HEK293 (cell line): ENCODE data around the gene ARHGEF7.

ENCODE experiments used
- CTCF ChIA-PET: fragments of 350-600 bp; formaldehyde crosslinking; extraction: SDS; loops from one replicate; lab custom pipeline; 2021; ENCODE audit warnings: antibody characterized with exemption; lab: Yijun Ruan, JAX
- POLR2A ChIA-PET: fragments of 300-600 bp; formaldehyde crosslinking; extraction: SDS; loops from one replicate; lab custom pipeline; 2020; ENCODE audit warnings: antibody characterized with exemption, inconsistent platforms; lab: Yijun Ruan, JAX
- H3K27ac ChIP-seq: fragments of 200-500 bp; sonication (Bioruptor generic); 2 replicates; pipeline ENCODE4 v1.5.1; 2014; ENCODE audit warnings: low read depth, low read length, control low read depth, inconsistent platforms; ENCODE audit errors: extremely low read depth
- H3K36me3 ChIP-seq, 2 experiments: fragments of 200-500 bp in 1 of 2; sonication (Bioruptor generic) in 1 of 2; 1 replicate in 1 of 2; 2 replicates in 1 of 2; pipeline ENCODE4 v1.5.1; 2014 to 2017; ENCODE audit warnings: inconsistent platforms in 2 of 2, low read length in 2 of 2; ENCODE audit not compliant: control insufficient read depth in 2 of 2, insufficient read depth in 1 of 2
- H3K4me1 ChIP-seq: fragments of 200-500 bp; sonication (Bioruptor generic); 2 replicates; pipeline ENCODE4 v1.5.1; 2014; ENCODE audit warnings: mild to moderate bottlenecking, low read length, inconsistent platforms; ENCODE audit not compliant: control insufficient read depth, insufficient read depth
- H3K4me3 ChIP-seq: 2 replicates; pipeline ENCODE4 v1.5.1; 2011; ENCODE audit warnings: low read depth, mild to moderate bottlenecking, control low read depth, low read length, moderate library complexity
- H3K9me3 ChIP-seq: fragments of 200-500 bp; sonication (Bioruptor generic); 2 replicates; pipeline ENCODE4 v1.5.1; 2014; ENCODE audit warnings: low read depth, low read length, inconsistent platforms; ENCODE audit not compliant: control insufficient read depth, insufficient read depth
- GLIS1 ChIP-seq: fragments of 450-650 bp; formaldehyde crosslinking; IDR thresholded peaks from 2 replicates; pipeline ENCODE4 v1.5.1; 2016; ENCODE audit warnings: missing biosample characterization, missing genetic modification characterization
- KLF8 ChIP-seq: fragments of 450-650 bp; formaldehyde crosslinking; IDR thresholded peaks from 2 replicates; pipeline ENCODE4 v1.5.1; 2016; ENCODE audit warnings: missing biosample characterization, missing genetic modification characterization
- PRDM4 ChIP-seq: fragments of 450-650 bp; formaldehyde crosslinking; IDR thresholded peaks from 2 replicates; pipeline ENCODE4 v1.5.1; 2017; ENCODE audit warnings: missing biosample characterization, missing genetic modification characterization
- ZNF132 ChIP-seq: fragments of 450-650 bp; formaldehyde crosslinking; IDR thresholded peaks from 2 replicates; pipeline ENCODE4 v1.5.1; 2017; ENCODE audit warnings: missing biosample characterization, missing genetic modification characterization, borderline replicate concordance
- ZNF174 ChIP-seq: fragments of 450-650 bp; formaldehyde crosslinking; IDR thresholded peaks from 2 replicates; pipeline ENCODE4 v1.5.0; 2017; ENCODE audit warnings: missing biosample characterization, mild to moderate bottlenecking, missing genetic modification characterization
- ZNF19 ChIP-seq: fragments of 450-650 bp; formaldehyde crosslinking; IDR thresholded peaks from 2 replicates; pipeline ENCODE4; 2016; ENCODE audit warnings: missing biosample characterization, missing genetic modification characterization, low read depth
- ZNF223 ChIP-seq: fragments of 450-650 bp; formaldehyde crosslinking; IDR thresholded peaks from 2 replicates; pipeline ENCODE4 v1.5.1; 2016; ENCODE audit warnings: missing biosample characterization, missing genetic modification characterization
- ZNF274 ChIP-seq, 2 experiments: fragments of 200-500 bp in 1 of 2; fragments of 450-650 bp in 1 of 2; sonication (Bioruptor generic) in 1 of 2; formaldehyde crosslinking in 1 of 2; IDR thresholded peaks; 2 replicates each; pipeline versions ENCODE4 v1.5.1 to v1.6.1; 2014 to 2016; ENCODE audit warnings: borderline replicate concordance in 1 of 2, inconsistent platforms in 1 of 2, low read length in 1 of 2, missing biosample characterization in 1 of 2, missing genetic modification characterization in 1 of 2
- ZNF292 ChIP-seq: fragments of 450-650 bp; formaldehyde crosslinking; IDR thresholded peaks from 2 replicates; pipeline ENCODE4 v1.5.1; 2016; ENCODE audit warnings: low read depth, missing biosample characterization, missing genetic modification characterization, borderline replicate concordance
- ZNF404 ChIP-seq: fragments of 450-650 bp; formaldehyde crosslinking; IDR thresholded peaks from 2 replicates; pipeline ENCODE4 v1.5.1; 2017; ENCODE audit warnings: missing biosample characterization, missing genetic modification characterization
- ZNF433 ChIP-seq: fragments of 450-650 bp; formaldehyde crosslinking; IDR thresholded peaks from 2 replicates; pipeline ENCODE4 v1.5.1; 2016; ENCODE audit warnings: missing biosample characterization, missing genetic modification characterization, low read depth
- ZNF518A ChIP-seq: fragments of 450-650 bp; formaldehyde crosslinking; conservative IDR thresholded peaks from 2 replicates; pipeline ENCODE4 v1.5.1; 2016; ENCODE audit warnings: low read depth, missing biosample characterization, missing genetic modification characterization
- ZNF521 ChIP-seq: fragments of 450-650 bp; formaldehyde crosslinking; IDR thresholded peaks from 2 replicates; pipeline ENCODE4 v1.5.1; 2017; ENCODE audit warnings: missing biosample characterization, mild to moderate bottlenecking, missing genetic modification characterization
- ZNF548 ChIP-seq: fragments of 450-650 bp; formaldehyde crosslinking; IDR thresholded peaks from 2 replicates; pipeline ENCODE4 v1.5.1; 2016; ENCODE audit warnings: missing biosample characterization, missing genetic modification characterization
- ZNF629 ChIP-seq: fragments of 450-650 bp; formaldehyde crosslinking; IDR thresholded peaks from 2 replicates; pipeline ENCODE4 v1.5.1; 2017; ENCODE audit warnings: missing biosample characterization, missing genetic modification characterization
- TF ChIP-seq, protein P1 (sequence below): fragments of 450-650 bp; formaldehyde crosslinking; IDR thresholded peaks from 2 replicates; pipeline ENCODE4 v1.5.1; 2016; ENCODE audit warnings: missing biosample characterization, missing genetic modification characterization, low read depth
- TF ChIP-seq, protein P2 (sequence below): fragments of 450-650 bp; formaldehyde crosslinking; IDR thresholded peaks from 2 replicates; pipeline ENCODE4 v1.5.1; 2017; ENCODE audit warnings: missing biosample characterization, missing genetic modification characterization

ARHGEF7 gene

DNA sequence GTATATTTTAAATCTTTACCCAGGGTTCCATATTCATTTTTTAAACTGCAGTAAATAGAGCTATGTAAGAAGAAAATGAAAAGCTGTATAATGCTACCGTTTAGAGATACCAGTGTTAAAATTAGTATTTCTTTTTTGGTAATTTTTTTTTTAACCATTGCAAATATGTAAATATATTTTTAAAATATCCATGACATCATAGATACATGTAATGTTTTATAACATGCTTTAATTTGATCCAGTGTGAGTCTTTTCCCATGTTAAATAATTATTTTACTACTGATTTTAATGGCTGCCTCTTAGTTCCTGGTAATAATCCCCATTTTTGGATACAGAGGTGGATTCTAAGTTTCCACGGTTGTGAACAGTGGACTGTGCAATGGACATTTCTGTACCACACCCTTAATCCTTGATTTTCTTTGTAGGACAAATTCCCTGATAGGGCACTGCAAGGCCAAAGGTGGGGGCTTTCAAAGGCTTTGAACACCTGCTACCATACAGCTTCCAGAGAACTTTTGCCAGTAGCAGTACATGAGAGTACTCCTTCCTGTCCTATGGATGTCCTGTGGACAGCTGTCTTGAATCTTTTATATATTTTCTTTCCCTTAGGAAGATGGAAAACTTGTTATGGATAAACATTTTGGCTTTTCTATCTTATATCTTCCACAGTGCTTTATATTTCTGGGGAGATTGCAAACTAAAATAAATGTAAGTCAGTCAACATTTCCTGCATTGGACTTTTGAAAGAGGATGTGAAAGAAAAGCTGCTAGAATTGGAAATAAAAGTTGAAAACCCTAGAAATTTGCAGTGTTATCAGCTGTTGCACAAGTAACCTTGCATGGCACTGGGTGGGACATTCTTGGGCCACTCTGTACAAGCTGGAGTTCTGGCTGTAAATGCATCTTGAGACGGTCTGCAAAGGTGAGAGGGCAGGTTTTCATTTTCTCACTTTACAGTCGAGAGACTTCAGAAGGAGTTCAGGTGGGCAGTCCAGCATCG lies 46.8 kb downstream of the ARHGEF7 start:
- Histone ChIP-seq H3K27ac (no peak overlapping the region), H3K4me1 (no peaks in the 10 kb centered on the region), H3K4me3 (no peak overlapping the region), H3K9me3 (no peaks in the 10 kb centered on the region), H3K36me3 (peaks cover 0 to 19% of the 10 kb centered on the region in 2 experiments; a peak in 1 of 3 replicates)
- TF ChIP-seq, protein P1, sequence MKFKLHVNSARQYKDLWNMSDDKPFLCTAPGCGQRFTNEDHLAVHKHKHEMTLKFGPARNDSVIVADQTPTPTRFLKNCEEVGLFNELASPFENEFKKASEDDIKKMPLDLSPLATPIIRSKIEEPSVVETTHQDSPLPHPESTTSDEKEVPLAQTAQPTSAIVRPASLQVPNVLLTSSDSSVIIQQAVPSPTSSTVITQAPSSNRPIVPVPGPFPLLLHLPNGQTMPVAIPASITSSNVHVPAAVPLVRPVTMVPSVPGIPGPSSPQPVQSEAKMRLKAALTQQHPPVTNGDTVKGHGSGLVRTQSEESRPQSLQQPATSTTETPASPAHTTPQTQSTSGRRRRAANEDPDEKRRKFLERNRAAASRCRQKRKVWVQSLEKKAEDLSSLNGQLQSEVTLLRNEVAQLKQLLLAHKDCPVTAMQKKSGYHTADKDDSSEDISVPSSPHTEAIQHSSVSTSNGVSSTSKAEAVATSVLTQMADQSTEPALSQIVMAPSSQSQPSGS (tag by site-specific recombination), result 0 out of 2 replicates have a peak, but pooled peaks have one; percentile 57
- TF ChIP-seq GLIS1 (tag by site-specific recombination), result no peak
- POLR2A ChIA-PET, result no interaction called here
- CTCF ChIA-PET, result interaction anchor here (1.1 kb wide), 1 partner anchor 10 kb away, joined by 3 read pairs; no protein-coding TSS in a partner anchor

GRCh38 chr13:111165241-111166010 lies 50.3 kb downstream of the ARHGEF7 start:
- no peaks in the 10 kb centered on the region for H3K4me1 ChIP-seq
- ChIA-PET CTCF (no interaction called here), POLR2A (no interaction called here)

More at GRCh38 chr13:111165241-111166010, 50.3 kb downstream of the ARHGEF7 start:
- no peak overlapping the region for H3K4me3 ChIP-seq
- peaks cover 0 to 19% of the 10 kb centered on the region in 2 experiments; a peak in 1 of 3 replicates for H3K36me3 ChIP-seq
- TF ChIP-seq, protein P2, sequence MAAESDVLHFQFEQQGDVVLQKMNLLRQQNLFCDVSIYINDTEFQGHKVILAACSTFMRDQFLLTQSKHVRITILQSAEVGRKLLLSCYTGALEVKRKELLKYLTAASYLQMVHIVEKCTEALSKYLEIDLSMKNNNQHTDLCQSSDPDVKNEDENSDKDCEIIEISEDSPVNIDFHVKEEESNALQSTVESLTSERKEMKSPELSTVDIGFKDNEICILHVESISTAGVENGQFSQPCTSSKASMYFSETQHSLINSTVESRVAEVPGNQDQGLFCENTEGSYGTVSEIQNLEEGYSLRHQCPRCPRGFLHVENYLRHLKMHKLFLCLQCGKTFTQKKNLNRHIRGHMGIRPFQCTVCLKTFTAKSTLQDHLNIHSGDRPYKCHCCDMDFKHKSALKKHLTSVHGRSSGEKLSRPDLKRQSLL (tag by site-specific recombination), result no peak
- no peak for TF ChIP-seq ZNF518A (tag by site-specific recombination)
- TF ChIP-seq ZNF404 (tag by site-specific recombination), result no peak
- no peak for TF ChIP-seq PRDM4 (tag by site-specific recombination)
- TF ChIP-seq ZNF19 (tag by site-specific recombination), result no peak
- TF ChIP-seq ZNF548, result no peak
- TF ChIP-seq ZNF629 (tag by site-specific recombination), result no peak
- TF ChIP-seq ZNF521 (tag by site-specific recombination), result no peak
- no peak for TF ChIP-seq ZNF223 (tag by site-specific recombination)
- TF ChIP-seq ZNF132 (tag by site-specific recombination), result no peak
- no peak for TF ChIP-seq ZNF274 (IDR thresholded peaks at IDR 0.05; ENCODE audit: low read length)
- no peak for TF ChIP-seq ZNF274 (tag by site-specific recombination; IDR thresholded peaks at IDR 0.05; ENCODE audit: borderline replicate concordance)
- no peak for TF ChIP-seq KLF8 (tag by site-specific recombination)
- TF ChIP-seq ZNF174 (tag by site-specific recombination), result no peak
- no peak for TF ChIP-seq ZNF433
- no peak for TF ChIP-seq ZNF292 (tag by site-specific recombination)
- no peaks in the 10 kb centered on the region for H3K9me3 ChIP-seq
- H3K27ac ChIP-seq, result no peak overlapping the region
